ENCODE measurements around the gene ELL.

Gene ELL

DNA sequence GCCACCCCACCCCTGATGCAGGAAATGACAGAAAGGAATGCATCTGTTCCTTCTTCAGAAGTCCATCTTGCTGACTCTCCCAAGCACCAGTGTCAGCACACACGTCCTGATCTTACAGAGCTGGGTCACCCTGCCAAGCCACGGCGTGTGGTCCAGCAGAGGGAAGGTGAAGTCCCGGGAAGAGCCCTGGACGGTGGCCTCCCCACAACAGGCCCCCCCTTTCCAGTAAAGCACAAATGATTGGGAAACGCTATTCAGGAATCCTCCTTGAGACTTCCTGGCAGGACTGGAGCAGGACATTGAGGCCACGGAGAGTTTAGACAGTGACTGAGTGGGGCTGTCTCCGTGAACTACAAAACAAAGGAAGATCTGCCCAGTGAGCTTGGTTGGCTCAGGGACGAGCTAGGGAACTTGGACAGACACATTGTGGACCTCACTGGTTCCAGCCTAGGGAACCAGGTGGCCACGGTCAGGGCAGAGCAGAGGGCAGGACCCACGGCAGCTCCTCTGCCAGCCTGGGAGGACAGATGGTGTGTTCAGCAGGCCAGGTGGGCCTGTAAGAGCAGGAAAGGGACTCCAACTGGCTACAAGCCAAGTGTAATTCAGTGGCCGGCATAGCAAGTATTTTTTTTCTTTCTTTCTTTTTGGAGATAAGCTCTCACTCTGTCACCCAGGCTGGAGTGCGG is 41.7 kb downstream of the ELL start:
- peak; percentile 33 for DNase-seq
- H3K4me3 ChIP-seq (ENCODE audit: low read depth, low read length): no peak overlapping the region
- no peaks in the 10 kb centered on the region for H3K27me3 ChIP-seq (ENCODE audit: insufficient read depth, low read depth, severe bottlenecking)
- peak overlapping the region; percentile 46 for H3K27ac ChIP-seq
- H3K36me3 ChIP-seq: no peaks in the 10 kb centered on the region
- H3K9me3 ChIP-seq (ENCODE audit: severe bottlenecking): no peaks in the 10 kb centered on the region
- TF ChIP-seq, protein P1, sequence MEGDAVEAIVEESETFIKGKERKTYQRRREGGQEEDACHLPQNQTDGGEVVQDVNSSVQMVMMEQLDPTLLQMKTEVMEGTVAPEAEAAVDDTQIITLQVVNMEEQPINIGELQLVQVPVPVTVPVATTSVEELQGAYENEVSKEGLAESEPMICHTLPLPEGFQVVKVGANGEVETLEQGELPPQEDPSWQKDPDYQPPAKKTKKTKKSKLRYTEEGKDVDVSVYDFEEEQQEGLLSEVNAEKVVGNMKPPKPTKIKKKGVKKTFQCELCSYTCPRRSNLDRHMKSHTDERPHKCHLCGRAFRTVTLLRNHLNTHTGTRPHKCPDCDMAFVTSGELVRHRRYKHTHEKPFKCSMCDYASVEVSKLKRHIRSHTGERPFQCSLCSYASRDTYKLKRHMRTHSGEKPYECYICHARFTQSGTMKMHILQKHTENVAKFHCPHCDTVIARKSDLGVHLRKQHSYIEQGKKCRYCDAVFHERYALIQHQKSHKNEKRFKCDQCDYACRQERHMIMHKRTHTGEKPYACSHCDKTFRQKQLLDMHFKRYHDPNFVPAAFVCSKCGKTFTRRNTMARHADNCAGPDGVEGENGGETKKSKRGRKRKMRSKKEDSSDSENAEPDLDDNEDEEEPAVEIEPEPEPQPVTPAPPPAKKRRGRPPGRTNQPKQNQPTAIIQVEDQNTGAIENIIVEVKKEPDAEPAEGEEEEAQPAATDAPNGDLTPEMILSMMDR (IDR thresholded peaks at IDR 0.05; ENCODE audit: low read depth, low read length): no peak

DNA sequence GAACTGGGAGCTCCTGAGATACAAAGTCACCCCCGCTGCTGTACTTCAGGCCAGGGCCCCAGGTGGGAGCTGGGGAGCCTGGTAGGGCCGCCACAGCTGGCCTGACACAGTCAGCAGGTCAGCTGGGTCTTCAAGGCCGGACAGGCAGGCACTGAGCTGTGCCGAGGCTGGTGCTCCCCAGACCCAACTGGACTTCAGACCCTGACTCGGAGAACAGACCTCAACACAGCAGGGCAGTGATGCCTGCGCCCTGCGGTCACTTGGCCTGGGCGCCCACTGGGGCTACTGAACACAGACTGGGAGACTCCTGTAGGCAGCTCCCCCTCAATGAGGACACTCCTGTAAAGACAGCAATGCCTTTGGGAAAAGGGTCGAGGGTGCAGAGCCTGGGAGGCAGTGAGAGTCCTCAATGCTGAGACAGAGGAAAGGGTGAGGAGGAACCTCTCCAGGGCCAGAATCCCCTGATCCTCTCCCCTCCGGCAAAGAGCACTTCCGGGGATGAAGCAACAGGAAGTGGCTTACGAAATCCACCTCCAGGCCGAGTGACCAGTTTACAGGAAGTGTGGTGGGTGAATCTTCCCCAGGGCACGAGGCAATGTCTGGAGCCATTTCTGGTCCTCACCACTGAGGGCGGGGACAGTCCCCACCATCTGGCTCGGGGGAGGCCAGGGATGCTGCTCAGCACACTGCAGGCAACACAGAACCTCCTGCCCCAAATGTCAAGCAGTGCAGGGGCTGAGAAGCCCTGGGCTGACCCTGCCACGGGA is 43.1 kb downstream of the ELL start:
- Histone ChIP-seq H3K27ac (peak overlapping the region; percentile 44), H3K27me3 (ENCODE audit: insufficient read depth, low read depth, severe bottlenecking) (no peaks in the 10 kb centered on the region), H3K9me3 (ENCODE audit: severe bottlenecking) (no peaks in the 10 kb centered on the region), H3K36me3 (no peaks in the 10 kb centered on the region), H3K4me3 (ENCODE audit: low read depth, low read length) (no peak overlapping the region)
- DNase-seq: peak; percentile 40
- TF ChIP-seq, protein P1 (IDR thresholded peaks at IDR 0.05; ENCODE audit: low read depth, low read length): no peak

- H3K9me3 ChIP-seq (ENCODE audit: severe bottlenecking): no peaks in the 10 kb centered on the region
- peak; percentile 28 for DNase-seq
- no peak overlapping the region for H3K4me3 ChIP-seq (ENCODE audit: low read depth, low read length)
- H3K27me3 ChIP-seq (ENCODE audit: insufficient read depth, low read depth, severe bottlenecking): no peaks in the 10 kb centered on the region
- TF ChIP-seq, protein P1 (IDR thresholded peaks at IDR 0.05; ENCODE audit: low read depth, low read length): no peak
- H3K27ac ChIP-seq: no peak overlapping the region
- no peaks in the 10 kb centered on the region for H3K36me3 ChIP-seq
These were observed 43.9 kb downstream of the ELL start for GRCh38 chr19:18477974-18478373.

- Histone ChIP-seq H3K4me3 (ENCODE audit: low read depth, low read length) (no peak overlapping the region), H3K27ac (no peak overlapping the region), H3K36me3 (no peaks in the 10 kb centered on the region), H3K9me3 (ENCODE audit: severe bottlenecking) (no peaks in the 10 kb centered on the region), H3K27me3 (ENCODE audit: insufficient read depth, low read depth, severe bottlenecking) (no peaks in the 10 kb centered on the region)
- no peak for DNase-seq
- TF ChIP-seq, protein P1 (IDR thresholded peaks at IDR 0.05; ENCODE audit: low read depth, low read length): peak; percentile 26; the same call in 1 of the 2 replicates
These were observed 44.7 kb downstream of the ELL start for GRCh38 chr19:18477042-18477779.

- H3K27ac ChIP-seq: no peak overlapping the region
- no peaks in the 10 kb centered on the region for H3K36me3 ChIP-seq
- no peak overlapping the region for H3K4me3 ChIP-seq (ENCODE audit: low read depth, low read length)
- TF ChIP-seq, protein P1 (IDR thresholded peaks at IDR 0.05; ENCODE audit: low read depth, low read length): no peak
- no peak for DNase-seq
- H3K27me3 ChIP-seq (ENCODE audit: insufficient read depth, low read depth, severe bottlenecking): no peaks in the 10 kb centered on the region
- H3K9me3 ChIP-seq (ENCODE audit: severe bottlenecking): no peaks in the 10 kb centered on the region
These were observed 45.3 kb downstream of the ELL start for GRCh38 chr19:18476507-18477041.
